Effector memory CD8-positive, alpha-beta T cell (primary cell): ENCODE data around the gene LSR.

ENCODE experiments used
- ATAC-seq: fragments of 150-1000 bp; cut with Tn5 transposase; replicated peaks from 2 replicates; pipeline ENCODE4 v1.10.0; 2021; ENCODE audit warnings: mild to moderate bottlenecking, moderate library complexity
- DNase-seq, 3 experiments: peaks; one replicate each; pipeline ENCODE4 v3.0.0; 2021
- H3K27ac Mint-ChIP-seq, 2 donors: one replicate each; pipeline ENCODE4 v1.8.0; 2022; ENCODE audit warnings: mild to moderate bottlenecking in 2 of 2, mixed read lengths in 2 of 2, moderate library complexity in 2 of 2
- H3K27me3 Mint-ChIP-seq, 2 donors: one replicate each; pipeline ENCODE4 v1.8.0; 2022; ENCODE audit warnings: mixed read lengths in 2 of 2
- H3K36me3 Mint-ChIP-seq: one replicate; pipeline ENCODE4 v1.8.0; 2022; ENCODE audit warnings: mild to moderate bottlenecking, moderate library complexity, mixed read lengths; ENCODE audit not compliant: insufficient read depth
- H3K4me1 Mint-ChIP-seq, 2 donors: one replicate each; pipeline ENCODE4 v1.8.0; 2022; ENCODE audit warnings: low read depth in 2 of 2, mixed read lengths in 2 of 2
- H3K4me3 Mint-ChIP-seq, 2 donors: one replicate each; pipeline ENCODE4 v1.8.0; 2022; ENCODE audit warnings: mild to moderate bottlenecking in 2 of 2, mixed read lengths in 2 of 2, moderate library complexity in 2 of 2
- H3K9me3 Mint-ChIP-seq, 2 donors: one replicate each; pipeline ENCODE4 v1.8.0; 2022; ENCODE audit warnings: mixed read lengths in 2 of 2

Gene LSR

DNA sequence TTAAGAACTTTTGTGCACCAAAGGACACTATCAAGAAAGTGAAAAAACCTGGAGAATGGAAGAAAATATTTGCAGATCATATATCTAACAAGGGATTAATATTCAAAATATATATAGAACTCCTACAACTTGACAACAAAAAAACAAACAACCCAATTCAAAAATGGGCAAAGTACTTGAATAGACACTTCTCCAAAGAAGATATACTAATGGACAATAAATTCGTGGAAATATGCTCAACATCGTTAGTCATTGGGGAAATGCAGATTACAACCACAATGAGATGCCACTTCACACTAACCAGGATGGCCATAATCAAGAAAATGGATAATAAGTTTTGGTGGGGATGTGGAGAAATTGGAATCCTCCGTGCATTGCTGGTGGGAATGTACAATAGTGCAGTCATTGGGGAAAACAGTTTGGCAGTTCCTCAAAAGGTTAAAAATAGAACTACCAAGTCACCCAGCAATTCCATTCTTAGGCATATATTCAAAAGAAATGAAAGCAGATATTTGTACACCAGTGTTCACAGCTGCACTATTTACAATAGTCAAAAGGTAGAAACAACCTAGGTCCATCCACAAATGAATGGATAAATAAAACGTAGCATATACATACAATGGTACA lies 2.2 kb upstream of the LSR start:
- peak overlapping the region; percentile 89 to 92 for H3K4me3 Mint-ChIP-seq
- peaks cover 24 to 27% of the 10 kb centered on the region in 2 donors for H3K27me3 Mint-ChIP-seq
- no peak for ATAC-seq
- no peak overlapping the region for H3K27ac Mint-ChIP-seq
- H3K36me3 Mint-ChIP-seq, result peaks cover 12% of the 10 kb centered on the region
- no peak for DNase-seq
- no peaks in the 10 kb centered on the region for H3K9me3 Mint-ChIP-seq
- peaks cover 25% of the 10 kb centered on the region in 2 donors for H3K4me1 Mint-ChIP-seq

DNA sequence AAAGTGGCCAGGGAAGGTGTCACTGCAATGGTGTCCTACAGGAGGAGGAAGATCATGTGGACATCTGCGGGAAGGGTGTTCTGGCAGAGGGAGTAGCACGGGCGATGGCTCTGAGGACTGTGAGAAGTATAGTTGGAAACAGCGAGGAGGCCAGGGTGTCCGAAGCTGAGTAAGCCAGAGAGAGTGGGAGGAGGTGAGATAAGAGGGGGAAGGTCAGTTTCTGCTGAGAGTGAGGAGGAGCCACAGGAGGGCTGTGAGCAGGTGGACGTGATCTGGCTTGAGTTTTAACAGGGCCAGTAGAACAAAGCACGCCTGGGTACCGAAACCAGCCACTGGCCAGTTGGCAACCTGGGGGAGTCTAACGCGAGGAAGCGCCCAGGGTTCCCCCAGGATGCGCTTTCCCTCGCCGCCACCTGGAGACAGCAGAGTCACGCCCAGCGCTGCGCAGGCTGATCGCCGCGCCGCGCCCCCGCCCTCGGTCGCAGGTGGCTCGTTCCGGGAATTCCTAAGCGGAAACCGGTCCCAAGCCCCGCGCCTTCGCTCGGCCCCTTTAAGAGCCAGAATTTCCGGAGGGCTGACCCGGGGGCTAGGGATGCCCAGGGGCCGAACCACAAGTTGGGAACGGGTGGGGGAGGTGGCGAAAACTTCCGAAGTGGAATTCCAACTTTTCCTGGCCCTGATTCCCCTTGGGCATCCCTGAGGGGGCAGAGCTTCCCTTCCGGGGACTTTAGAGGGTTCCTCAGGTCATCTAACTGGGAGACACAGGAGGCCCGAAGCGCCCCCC lies 1.1 kb upstream of the LSR start:
- ATAC-seq (peak; percentile 37), DNase-seq (peak in 2 of 3 experiments; percentile 26 to 33)
- no peaks in the 10 kb centered on the region for H3K9me3 Mint-ChIP-seq
- H3K27ac Mint-ChIP-seq, result peak overlapping the region; percentile 94 to 95
- H3K4me1 Mint-ChIP-seq, result peaks cover 25% of the 10 kb centered on the region in 2 donors
- H3K36me3 Mint-ChIP-seq, result peaks cover 18% of the 10 kb centered on the region
- peaks cover 20 to 27% of the 10 kb centered on the region in 2 donors for H3K27me3 Mint-ChIP-seq
- peak overlapping the region; percentile 89 to 92 for H3K4me3 Mint-ChIP-seq

DNA sequence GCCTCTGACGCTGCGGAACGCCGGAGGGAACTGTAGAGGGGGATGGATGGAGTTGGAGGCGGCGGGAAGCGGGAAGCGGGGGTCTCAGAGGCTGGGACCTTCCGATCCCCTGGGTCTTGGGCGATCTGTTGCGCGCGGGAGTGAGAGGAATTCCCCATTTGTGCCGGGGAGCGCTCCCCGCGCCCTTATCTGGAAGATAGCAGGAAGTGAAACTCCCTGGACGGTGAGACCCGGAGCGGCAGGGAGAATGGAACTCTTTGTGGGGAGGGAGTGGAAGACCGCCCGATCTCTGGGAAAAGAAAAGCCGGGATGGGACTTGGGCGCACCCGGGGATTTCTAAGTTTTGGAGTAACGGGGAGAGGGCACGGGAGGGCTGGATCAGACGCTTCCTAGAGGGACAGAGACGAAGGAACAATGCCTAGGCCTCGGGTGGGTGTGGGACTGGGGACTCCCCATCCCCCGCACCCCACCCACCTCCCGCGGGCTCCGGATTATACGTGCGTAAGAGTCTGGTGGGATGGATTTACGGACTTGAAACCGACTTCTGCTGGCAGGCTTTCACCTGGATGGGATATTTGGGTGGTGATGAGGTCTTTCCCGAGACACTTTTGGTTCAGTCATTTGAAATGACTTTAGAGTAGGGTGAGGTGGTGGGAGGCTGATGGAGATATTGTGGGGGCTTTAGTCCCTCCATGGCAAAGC lies 495 bp downstream of the LSR start:
- ATAC-seq (no peak), DNase-seq (no peak)
- Mint-ChIP-seq H3K4me3 (peak overlapping the region; percentile 89 to 92), H3K27ac (peak overlapping the region; percentile 94 to 95), H3K4me1 (peaks cover 25 to 27% of the 10 kb centered on the region in 2 donors), H3K27me3 (peaks cover 11 to 27% of the 10 kb centered on the region in 2 donors), H3K36me3 (peaks cover 31% of the 10 kb centered on the region), H3K9me3 (no peaks in the 10 kb centered on the region)

GRCh38 chr19:35249848-35250711 lies 1.3 kb downstream of the LSR start:
- H3K4me1 Mint-ChIP-seq, result peaks cover 25 to 34% of the 10 kb centered on the region in 2 donors
- peak overlapping the region; percentile 75 to 95 for H3K27ac Mint-ChIP-seq
- ATAC-seq (no peak), DNase-seq (no peak)
- H3K36me3 Mint-ChIP-seq, result peaks cover 35% of the 10 kb centered on the region
- no peaks in the 10 kb centered on the region for H3K9me3 Mint-ChIP-seq
- peak overlapping the region; percentile 89 to 92 for H3K4me3 Mint-ChIP-seq
- H3K27me3 Mint-ChIP-seq, result peaks cover 11 to 21% of the 10 kb centered on the region in 2 donors

GRCh38 chr19:35251456-35251855 lies 2.7 kb downstream of the LSR start:
- ATAC-seq (no peak), DNase-seq (no peak)
- Mint-ChIP-seq H3K27me3 (peaks cover 6 to 21% of the 10 kb centered on the region in 2 donors), H3K4me3 (peak overlapping the region in 1 of 2 donors; percentile 92), H3K27ac (no peak overlapping the region), H3K36me3 (peaks cover 38% of the 10 kb centered on the region), H3K4me1 (peaks cover 26 to 35% of the 10 kb centered on the region in 2 donors), H3K9me3 (no peaks in the 10 kb centered on the region)

- peaks cover 20 to 38% of the 10 kb centered on the region in 2 donors for H3K4me1 Mint-ChIP-seq
These were observed 4.8 kb downstream of the LSR start for GRCh38 chr19:35253316-35254286.

DNA sequence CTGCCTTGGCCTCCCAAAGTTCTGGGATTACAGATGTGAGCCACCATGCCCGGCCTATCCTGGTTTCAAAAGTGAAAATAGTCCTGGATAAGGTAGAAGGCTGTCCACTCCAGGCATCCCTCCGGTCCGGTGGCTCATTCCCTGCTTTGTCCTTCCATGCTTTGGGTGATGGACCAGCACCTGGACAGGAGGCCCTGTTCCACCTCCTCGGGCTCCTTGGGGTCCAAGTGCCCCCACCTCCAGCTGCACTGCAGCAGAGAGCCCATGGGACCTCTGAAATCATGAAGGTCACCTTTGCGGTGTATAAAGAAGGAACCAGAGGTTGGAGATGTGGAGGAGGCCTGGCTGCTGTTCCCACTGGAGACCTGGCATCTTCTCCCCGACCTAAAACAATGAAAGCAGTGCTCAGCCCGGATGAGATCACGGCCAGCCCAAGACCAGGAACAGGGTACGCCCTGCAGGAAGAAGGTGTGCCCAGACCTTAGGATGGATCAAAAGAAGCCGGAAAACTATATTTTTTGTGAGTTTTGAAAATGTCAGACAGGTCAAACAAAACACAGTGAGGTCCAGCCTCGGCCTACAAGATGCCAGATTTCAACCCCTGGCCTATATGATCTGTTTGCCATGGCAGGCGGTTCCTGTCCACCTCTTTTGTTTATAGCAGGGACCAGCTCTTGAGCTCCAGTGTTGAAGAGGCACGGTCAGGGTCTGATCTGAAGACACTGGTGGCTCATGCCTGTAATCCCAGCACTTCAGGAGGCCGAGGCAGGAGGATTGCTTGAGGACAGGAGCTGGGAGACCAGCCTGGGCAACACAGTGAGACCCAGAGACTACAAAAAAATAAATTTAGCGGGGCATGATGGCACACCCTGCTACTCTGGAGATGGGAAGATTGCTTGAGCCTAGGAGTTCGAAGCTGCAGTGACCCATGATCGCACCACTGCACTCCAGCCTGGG lies 5.8 kb downstream of the LSR start:
- DNase-seq (no peak), ATAC-seq (no peak)
- Mint-ChIP-seq H3K27me3 (peaks cover 0 to 10% of the 10 kb centered on the region in 2 donors), H3K4me1 (peaks cover 13 to 29% of the 10 kb centered on the region in 2 donors), H3K27ac (no peak overlapping the region), H3K4me3 (no peak overlapping the region), H3K9me3 (no peaks in the 10 kb centered on the region), H3K36me3 (peaks cover 41% of the 10 kb centered on the region)

More at GRCh38 chr19:35253316-35254286, 4.8 kb downstream of the LSR start:
- Mint-ChIP-seq H3K27me3 (peaks cover 0 to 21% of the 10 kb centered on the region in 2 donors), H3K9me3 (no peaks in the 10 kb centered on the region), H3K4me3 (no peak overlapping the region), H3K27ac (no peak overlapping the region), H3K36me3 (peaks cover 41% of the 10 kb centered on the region)
- no peak for ATAC-seq
- no peak for DNase-seq

DNA sequence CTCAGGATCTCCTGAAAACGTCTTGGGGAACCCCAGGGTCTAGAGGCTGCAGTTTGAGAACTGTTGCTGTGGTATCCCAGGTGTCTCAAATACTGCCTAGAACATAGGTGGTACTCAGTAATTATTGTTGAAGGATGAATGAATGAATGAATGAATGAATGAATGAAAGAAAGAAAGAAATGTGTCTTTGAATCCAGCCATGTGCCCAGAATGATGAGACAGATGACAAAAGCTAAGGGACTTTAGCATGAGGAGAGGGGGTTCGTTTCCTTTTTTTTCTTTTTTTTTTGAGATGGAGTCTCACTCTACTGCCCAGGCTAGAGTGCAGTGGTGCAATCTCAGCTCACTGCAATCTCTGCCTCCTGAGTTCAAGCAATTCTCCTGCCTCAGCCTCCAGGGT lies 7.8 kb downstream of the LSR start:
- Mint-ChIP-seq H3K27me3 (no peaks in the 10 kb centered on the region), H3K4me1 (peaks cover 7 to 17% of the 10 kb centered on the region in 2 donors), H3K4me3 (no peak overlapping the region), H3K27ac (peak overlapping the region in 1 of 2 donors; percentile 31), H3K36me3 (peaks cover 35% of the 10 kb centered on the region), H3K9me3 (no peaks in the 10 kb centered on the region)
- ATAC-seq (no peak), DNase-seq (no peak)

- Mint-ChIP-seq H3K4me3 (no peak overlapping the region), H3K27ac (peak overlapping the region in 1 of 2 donors; percentile 31), H3K36me3 (peaks cover 36% of the 10 kb centered on the region), H3K4me1 (peaks cover 7 to 17% of the 10 kb centered on the region in 2 donors), H3K9me3 (no peaks in the 10 kb centered on the region), H3K27me3 (no peaks in the 10 kb centered on the region)
- DNase-seq (no peak), ATAC-seq (no peak)
These were observed 8.3 kb downstream of the LSR start for GRCh38 chr19:35257113-35257461.

DNA sequence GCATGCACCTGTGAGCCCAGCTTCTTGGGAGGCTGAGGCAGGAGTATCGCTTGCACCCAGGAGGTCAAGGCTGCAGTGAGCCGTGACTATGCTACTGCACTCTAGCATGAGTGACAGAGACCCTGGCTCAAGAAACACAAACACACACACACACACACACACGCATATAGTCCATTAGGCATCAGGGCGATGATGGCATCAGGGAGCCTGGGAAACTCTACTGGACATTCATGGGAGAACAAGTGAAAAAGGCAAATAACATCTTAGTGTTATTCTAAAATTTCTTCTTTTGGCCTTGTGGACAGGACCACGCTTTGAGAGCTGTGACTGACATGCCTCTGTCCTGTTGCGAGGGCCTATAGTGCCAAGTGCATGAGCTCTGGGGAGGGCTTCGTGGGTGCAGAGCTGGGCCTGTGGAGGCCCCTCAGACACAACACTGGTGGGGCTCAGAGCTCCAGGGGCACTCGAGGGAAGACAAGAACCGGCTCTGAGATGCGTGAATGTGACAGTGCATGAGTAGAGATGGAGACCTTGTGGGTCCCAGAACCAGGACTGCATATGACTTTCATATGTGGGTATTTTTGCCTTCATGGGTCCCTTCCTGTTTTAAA lies 12.0 kb downstream of the LSR start:
- H3K27me3 Mint-ChIP-seq, result no peaks in the 10 kb centered on the region
- DNase-seq (no peak), ATAC-seq (no peak)
- H3K4me1 Mint-ChIP-seq, result peaks cover 16% of the 10 kb centered on the region in 2 donors
- H3K4me3 Mint-ChIP-seq, result no peak overlapping the region
- H3K36me3 Mint-ChIP-seq, result peaks cover 34% of the 10 kb centered on the region
- peak overlapping the region; percentile 73 to 84 for H3K27ac Mint-ChIP-seq
- H3K9me3 Mint-ChIP-seq, result no peaks in the 10 kb centered on the region
